ENCODE data around the gene RANBP9.

DNA sequence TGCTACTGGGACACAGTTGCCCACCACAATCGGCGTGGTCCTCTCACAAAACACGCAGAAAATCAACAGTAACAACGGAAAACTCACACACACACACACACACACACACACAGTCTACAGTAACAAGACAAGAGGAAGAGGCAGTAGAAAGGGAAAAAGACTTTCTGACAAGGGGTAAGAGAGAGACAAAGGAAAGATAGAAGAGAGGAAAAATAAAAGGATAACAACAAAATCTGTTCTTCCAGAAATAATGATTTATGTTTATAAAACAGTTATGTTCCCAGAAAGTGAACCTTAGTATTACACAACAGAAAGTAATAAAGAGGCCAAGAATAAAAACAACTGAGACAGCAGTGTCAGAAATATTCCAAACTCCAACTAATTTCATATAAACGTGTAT is 2.9 kb downstream of the RANBP9 start:
- TF ChIP-seq CTCF (IDR thresholded peaks at IDR 0.05) (no peak), POLR2A (IDR thresholded peaks at IDR 0.05) (no peak)
